ENCODE measurements around the gene PTPRT. TPM values are rescaled to one million over a fixed set of nuclear protein-coding genes. Genes with fewer than 3 reads are reported as not detected.

PTPRT gene
- total RNA-seq, 1 experiment from 2014 or later, result not detected

DNA sequence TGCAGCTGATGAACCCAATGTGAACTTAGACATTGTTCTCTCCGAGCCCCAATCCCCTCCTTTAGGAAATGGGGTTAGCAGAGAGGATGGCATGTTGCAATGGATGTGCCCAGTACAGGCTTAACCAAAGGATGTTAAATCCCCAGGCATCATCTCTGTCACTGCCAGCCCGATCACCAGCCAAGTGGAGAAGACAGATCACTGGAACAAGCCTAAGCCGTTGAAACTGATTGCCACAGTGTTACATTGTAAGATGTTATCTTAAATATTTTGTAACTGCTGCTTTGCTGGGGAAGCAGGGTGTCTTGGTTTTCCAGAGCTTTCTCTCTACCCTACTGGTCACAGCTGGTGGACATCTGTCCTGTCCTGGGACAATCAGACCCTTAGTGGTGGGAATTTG lies 788.1 kb downstream of the PTPRT start:
- CTCF ChIA-PET, result no interaction called here

DNA sequence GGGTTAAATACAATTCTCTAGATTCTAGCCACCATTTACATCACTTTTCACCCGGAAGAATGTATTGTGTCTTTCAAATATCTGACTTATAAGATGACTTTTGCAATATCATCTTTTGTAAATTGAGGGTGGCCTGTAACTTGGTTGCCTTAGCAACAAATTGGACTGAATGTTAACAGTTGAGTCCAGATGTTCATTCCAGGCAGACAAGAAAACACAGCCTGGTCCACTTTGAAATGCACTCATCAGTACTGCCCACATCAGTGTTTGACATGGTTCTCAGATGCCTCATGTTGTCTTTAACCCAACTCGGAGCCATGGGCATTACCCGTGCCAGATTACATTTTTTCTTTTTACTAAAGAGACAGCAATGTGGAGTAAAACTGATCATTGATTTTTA lies 789.9 kb downstream of the PTPRT start:
- Histone ChIP-seq H3K36me3 (ENCODE audit: control insufficient read depth in 1 of 2, insufficient read depth in 2 of 2, low read length in 2 of 2) (no peaks in the 10 kb centered on the region), H3K27me3 (ENCODE audit: insufficient read depth, low read length) (no peaks in the 10 kb centered on the region), H3K9ac (ENCODE audit: low read length) (no peak overlapping the region), H4K20me1 (ENCODE audit: insufficient read depth) (no peaks in the 10 kb centered on the region), H3K4me1 (ENCODE audit: control insufficient read depth in 1 of 2, insufficient read depth in 2 of 2, low read length in 2 of 2) (no peaks in the 10 kb centered on the region), H3K27ac (ENCODE audit: low read depth, low read length) (no peak overlapping the region), H3K79me2 (ENCODE audit: insufficient read depth, low read length) (no peaks in the 10 kb centered on the region), H3K9me3 (ENCODE audit: control insufficient read depth in 1 of 2, insufficient read depth in 1 of 2, low read depth in 1 of 2, low read length in 2 of 2) (peaks cover 13 to 20% of the 10 kb centered on the region in 2 experiments; a peak in 2 of 4 replicates), H3K9me2 (ENCODE audit: insufficient read depth) (no peaks in the 10 kb centered on the region), H2AFZ (ENCODE audit: low read depth, low read length, poor library complexity, severe bottlenecking) (no peak overlapping the region), H3K4me2 (ENCODE audit: low read length) (no peak overlapping the region), H3K4me3 (replicated peaks in 1 of 2; ENCODE audit: low read depth in 1 of 2, low read length in 2 of 2) (no peak overlapping the region)
- ChIA-PET CTCF (no interaction called here), POLR2A (no interaction called here), RAD21 (ENCODE audit: low non-redundant PET in 1 of 2, low total read pairs in 2 of 2, uncharacterized antibody in 2 of 2, unreplicated experiment in 2 of 2) (no interaction called here)
- DNase-seq (ENCODE audit: low read depth, low spot score), result no peak
- ATAC-seq, result no peak
- intact Hi-C loops (cut with micrococcal nuclease), result no loop called here
- no TSS peak for BruUV-seq (replicated peaks)
- no peak for TF ChIP-seq ZNF274 (IDR thresholded peaks at IDR 0.05; ENCODE audit: low read depth, low read length)
- TF ChIP-seq SP1 (IDR thresholded peaks at IDR 0.05; ENCODE audit: low read depth), result no peak
- no peak for TF ChIP-seq EZH2 (IDR thresholded peaks at IDR 0.05)
- TF ChIP-seq, protein P1, sequence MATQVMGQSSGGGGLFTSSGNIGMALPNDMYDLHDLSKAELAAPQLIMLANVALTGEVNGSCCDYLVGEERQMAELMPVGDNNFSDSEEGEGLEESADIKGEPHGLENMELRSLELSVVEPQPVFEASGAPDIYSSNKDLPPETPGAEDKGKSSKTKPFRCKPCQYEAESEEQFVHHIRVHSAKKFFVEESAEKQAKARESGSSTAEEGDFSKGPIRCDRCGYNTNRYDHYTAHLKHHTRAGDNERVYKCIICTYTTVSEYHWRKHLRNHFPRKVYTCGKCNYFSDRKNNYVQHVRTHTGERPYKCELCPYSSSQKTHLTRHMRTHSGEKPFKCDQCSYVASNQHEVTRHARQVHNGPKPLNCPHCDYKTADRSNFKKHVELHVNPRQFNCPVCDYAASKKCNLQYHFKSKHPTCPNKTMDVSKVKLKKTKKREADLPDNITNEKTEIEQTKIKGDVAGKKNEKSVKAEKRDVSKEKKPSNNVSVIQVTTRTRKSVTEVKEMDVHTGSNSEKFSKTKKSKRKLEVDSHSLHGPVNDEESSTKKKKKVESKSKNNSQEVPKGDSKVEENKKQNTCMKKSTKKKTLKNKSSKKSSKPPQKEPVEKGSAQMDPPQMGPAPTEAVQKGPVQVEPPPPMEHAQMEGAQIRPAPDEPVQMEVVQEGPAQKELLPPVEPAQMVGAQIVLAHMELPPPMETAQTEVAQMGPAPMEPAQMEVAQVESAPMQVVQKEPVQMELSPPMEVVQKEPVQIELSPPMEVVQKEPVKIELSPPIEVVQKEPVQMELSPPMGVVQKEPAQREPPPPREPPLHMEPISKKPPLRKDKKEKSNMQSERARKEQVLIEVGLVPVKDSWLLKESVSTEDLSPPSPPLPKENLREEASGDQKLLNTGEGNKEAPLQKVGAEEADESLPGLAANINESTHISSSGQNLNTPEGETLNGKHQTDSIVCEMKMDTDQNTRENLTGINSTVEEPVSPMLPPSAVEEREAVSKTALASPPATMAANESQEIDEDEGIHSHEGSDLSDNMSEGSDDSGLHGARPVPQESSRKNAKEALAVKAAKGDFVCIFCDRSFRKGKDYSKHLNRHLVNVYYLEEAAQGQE (IDR thresholded peaks at IDR 0.05; ENCODE audit: low read depth), result no peak
- no peak for TF ChIP-seq FOSL1 (IDR thresholded peaks at IDR 0.05; ENCODE audit: low read depth)
- TF ChIP-seq EZH2phosphoT487 (IDR thresholded peaks at IDR 0.05; ENCODE audit: borderline replicate concordance), result no peak
- no peak for TF ChIP-seq RAD21 (IDR thresholded peaks at IDR 0.05; ENCODE audit: low read depth)
- TF ChIP-seq EGR1 (IDR thresholded peaks at IDR 0.05; ENCODE audit: low read depth), result no peak
- no peak for TF ChIP-seq CEBPB (IDR thresholded peaks at IDR 0.05; ENCODE audit: low read depth)
- TF ChIP-seq, protein P2, sequence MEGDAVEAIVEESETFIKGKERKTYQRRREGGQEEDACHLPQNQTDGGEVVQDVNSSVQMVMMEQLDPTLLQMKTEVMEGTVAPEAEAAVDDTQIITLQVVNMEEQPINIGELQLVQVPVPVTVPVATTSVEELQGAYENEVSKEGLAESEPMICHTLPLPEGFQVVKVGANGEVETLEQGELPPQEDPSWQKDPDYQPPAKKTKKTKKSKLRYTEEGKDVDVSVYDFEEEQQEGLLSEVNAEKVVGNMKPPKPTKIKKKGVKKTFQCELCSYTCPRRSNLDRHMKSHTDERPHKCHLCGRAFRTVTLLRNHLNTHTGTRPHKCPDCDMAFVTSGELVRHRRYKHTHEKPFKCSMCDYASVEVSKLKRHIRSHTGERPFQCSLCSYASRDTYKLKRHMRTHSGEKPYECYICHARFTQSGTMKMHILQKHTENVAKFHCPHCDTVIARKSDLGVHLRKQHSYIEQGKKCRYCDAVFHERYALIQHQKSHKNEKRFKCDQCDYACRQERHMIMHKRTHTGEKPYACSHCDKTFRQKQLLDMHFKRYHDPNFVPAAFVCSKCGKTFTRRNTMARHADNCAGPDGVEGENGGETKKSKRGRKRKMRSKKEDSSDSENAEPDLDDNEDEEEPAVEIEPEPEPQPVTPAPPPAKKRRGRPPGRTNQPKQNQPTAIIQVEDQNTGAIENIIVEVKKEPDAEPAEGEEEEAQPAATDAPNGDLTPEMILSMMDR (IDR thresholded peaks at IDR 0.05 in 2 of 3, conservative IDR thresholded peaks at IDR 0.05 in 1 of 3; ENCODE audit: borderline replicate concordance in 1 of 3, insufficient read depth in 1 of 3, low read depth in 2 of 3, low read length in 2 of 3), result no peak
- TF ChIP-seq, protein P3, sequence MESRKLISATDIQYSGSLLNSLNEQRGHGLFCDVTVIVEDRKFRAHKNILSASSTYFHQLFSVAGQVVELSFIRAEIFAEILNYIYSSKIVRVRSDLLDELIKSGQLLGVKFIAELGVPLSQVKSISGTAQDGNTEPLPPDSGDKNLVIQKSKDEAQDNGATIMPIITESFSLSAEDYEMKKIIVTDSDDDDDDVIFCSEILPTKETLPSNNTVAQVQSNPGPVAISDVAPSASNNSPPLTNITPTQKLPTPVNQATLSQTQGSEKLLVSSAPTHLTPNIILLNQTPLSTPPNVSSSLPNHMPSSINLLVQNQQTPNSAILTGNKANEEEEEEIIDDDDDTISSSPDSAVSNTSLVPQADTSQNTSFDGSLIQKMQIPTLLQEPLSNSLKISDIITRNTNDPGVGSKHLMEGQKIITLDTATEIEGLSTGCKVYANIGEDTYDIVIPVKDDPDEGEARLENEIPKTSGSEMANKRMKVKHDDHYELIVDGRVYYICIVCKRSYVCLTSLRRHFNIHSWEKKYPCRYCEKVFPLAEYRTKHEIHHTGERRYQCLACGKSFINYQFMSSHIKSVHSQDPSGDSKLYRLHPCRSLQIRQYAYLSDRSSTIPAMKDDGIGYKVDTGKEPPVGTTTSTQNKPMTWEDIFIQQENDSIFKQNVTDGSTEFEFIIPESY (IDR thresholded peaks at IDR 0.05; ENCODE audit: extremely low read depth, insufficient replicate concordance, low read length), result no peak
- TF ChIP-seq SRF (IDR thresholded peaks at IDR 0.05; ENCODE audit: low read depth), result no peak
- no peak for TF ChIP-seq TCF7L2 (IDR thresholded peaks at IDR 0.05; ENCODE audit: borderline replicate concordance, extremely low read depth, insufficient read depth, insufficient read length)
- no peak for TF ChIP-seq JUND (IDR thresholded peaks at IDR 0.05)

More for the DNA sequence above, 788.1 kb downstream of the PTPRT start:
- H3K4me3 ChIP-seq (replicated peaks in 1 of 2; ENCODE audit: low read depth in 1 of 2, low read length in 2 of 2), result no peak overlapping the region
- no peaks in the 10 kb centered on the region for H3K36me3 ChIP-seq (ENCODE audit: control insufficient read depth in 1 of 2, insufficient read depth in 2 of 2, low read length in 2 of 2)
- H2AFZ ChIP-seq (ENCODE audit: low read depth, low read length, poor library complexity, severe bottlenecking), result no peak overlapping the region
- H3K4me1 ChIP-seq (ENCODE audit: control insufficient read depth in 1 of 2, insufficient read depth in 2 of 2, low read length in 2 of 2), result no peaks in the 10 kb centered on the region
- DNase-seq (ENCODE audit: low read depth, low spot score), result no peak
- peaks cover 14 to 20% of the 10 kb centered on the region in 2 experiments; a peak in 2 of 4 replicates for H3K9me3 ChIP-seq (ENCODE audit: control insufficient read depth in 1 of 2, insufficient read depth in 1 of 2, low read depth in 1 of 2, low read length in 2 of 2)
- intact Hi-C loops (cut with micrococcal nuclease), result no loop called here
- BruUV-seq (replicated peaks), result no TSS peak
- H3K9ac ChIP-seq (ENCODE audit: low read length), result no peak overlapping the region
- no peaks in the 10 kb centered on the region for H3K27me3 ChIP-seq (ENCODE audit: insufficient read depth, low read length)
- RAD21 ChIA-PET (ENCODE audit: low non-redundant PET in 1 of 2, low total read pairs in 2 of 2, uncharacterized antibody in 2 of 2, unreplicated experiment in 2 of 2), result no interaction called here
- no peak overlapping the region for H3K27ac ChIP-seq (ENCODE audit: low read depth, low read length)
- no peaks in the 10 kb centered on the region for H3K79me2 ChIP-seq (ENCODE audit: insufficient read depth, low read length)
- H4K20me1 ChIP-seq (ENCODE audit: insufficient read depth), result no peaks in the 10 kb centered on the region
- H3K4me2 ChIP-seq (ENCODE audit: low read length), result no peak overlapping the region
- H3K9me2 ChIP-seq (ENCODE audit: insufficient read depth), result no peaks in the 10 kb centered on the region
- no peak for TF ChIP-seq SP1 (IDR thresholded peaks at IDR 0.05; ENCODE audit: low read depth)
- ATAC-seq, result no peak
- POLR2A ChIA-PET, result no interaction called here

Measured in HCT116 (cell line).